ENCODE measurements around the gene CCDC180.

The CCDC180 gene

DNA sequence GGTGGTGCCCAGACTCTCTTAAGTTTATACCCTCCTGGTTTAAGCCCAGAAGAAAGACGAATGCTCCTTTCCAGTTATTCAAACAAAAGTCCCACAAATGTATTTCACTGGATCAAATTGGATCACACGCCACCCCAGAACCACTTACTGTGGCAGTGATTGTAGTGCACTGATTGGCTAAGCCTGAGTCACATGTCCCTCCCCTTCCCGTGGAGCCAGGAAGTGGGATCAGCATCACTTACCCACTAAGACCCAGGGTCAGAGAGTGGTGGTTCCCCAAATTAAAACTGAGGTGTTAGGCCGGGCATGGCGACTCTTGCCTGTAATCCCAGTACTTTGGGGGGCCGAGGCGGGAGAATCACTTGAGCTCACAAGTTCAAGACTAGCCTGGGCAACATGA, 29.5 kb upstream of the CCDC180 start:
- Histone ChIP-seq H3K79me2 (ENCODE audit: insufficient read depth, low read depth) (no peaks in the 10 kb centered on the region), H3K27me3 (ENCODE audit: insufficient read depth, low read depth) (no peaks in the 10 kb centered on the region), H3K9ac (no peak overlapping the region), H3K27ac (no peak overlapping the region), H3K4me3 (IDR thresholded peaks at IDR 0.05; ENCODE audit: insufficient read depth, low read depth, low read length) (no peak overlapping the region), H2AFZ (ENCODE audit: low read depth) (no peak overlapping the region), H4K20me1 (ENCODE audit: insufficient read depth) (no peaks in the 10 kb centered on the region), H3K36me3 (ENCODE audit: insufficient read depth) (no peaks in the 10 kb centered on the region), H3K4me1 (ENCODE audit: low read depth, poor library complexity, severe bottlenecking) (no peaks in the 10 kb centered on the region), H3K4me2 (no peak overlapping the region)
- TF ChIP-seq, protein P1, sequence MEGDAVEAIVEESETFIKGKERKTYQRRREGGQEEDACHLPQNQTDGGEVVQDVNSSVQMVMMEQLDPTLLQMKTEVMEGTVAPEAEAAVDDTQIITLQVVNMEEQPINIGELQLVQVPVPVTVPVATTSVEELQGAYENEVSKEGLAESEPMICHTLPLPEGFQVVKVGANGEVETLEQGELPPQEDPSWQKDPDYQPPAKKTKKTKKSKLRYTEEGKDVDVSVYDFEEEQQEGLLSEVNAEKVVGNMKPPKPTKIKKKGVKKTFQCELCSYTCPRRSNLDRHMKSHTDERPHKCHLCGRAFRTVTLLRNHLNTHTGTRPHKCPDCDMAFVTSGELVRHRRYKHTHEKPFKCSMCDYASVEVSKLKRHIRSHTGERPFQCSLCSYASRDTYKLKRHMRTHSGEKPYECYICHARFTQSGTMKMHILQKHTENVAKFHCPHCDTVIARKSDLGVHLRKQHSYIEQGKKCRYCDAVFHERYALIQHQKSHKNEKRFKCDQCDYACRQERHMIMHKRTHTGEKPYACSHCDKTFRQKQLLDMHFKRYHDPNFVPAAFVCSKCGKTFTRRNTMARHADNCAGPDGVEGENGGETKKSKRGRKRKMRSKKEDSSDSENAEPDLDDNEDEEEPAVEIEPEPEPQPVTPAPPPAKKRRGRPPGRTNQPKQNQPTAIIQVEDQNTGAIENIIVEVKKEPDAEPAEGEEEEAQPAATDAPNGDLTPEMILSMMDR (conservative IDR thresholded peaks at IDR 0.05; ENCODE audit: low read depth, low read length): no peak

DNA sequence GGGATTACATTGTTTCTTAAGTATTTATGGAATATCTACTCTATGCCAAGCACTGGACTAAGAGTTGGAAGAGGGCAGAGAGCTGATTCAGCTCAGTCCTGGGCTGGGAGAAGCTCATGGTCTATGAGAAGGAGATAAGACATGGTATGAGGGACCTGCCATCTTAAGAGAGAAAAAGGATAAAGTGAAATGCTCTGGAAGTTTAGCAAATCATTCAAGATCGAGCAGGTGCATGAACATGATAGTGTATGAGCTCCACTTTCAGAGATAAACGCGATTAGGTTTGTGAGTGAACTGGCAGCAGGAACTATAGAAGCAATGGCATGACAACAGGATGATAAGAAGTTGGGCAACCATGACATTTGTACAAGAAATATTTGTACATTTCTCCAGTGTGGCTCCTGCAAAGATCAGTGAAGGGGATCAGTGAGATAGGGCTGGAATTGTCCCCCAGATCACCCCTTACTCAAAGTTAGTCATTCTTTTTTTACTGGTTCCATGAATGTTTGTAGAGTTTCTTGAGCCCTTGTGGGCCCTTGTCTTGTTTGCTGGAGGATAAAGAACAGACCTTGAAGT, 26.6 kb upstream of the CCDC180 start:
- Histone ChIP-seq H4K20me1 (ENCODE audit: insufficient read depth) (no peaks in the 10 kb centered on the region), H3K4me1 (ENCODE audit: low read depth, poor library complexity, severe bottlenecking) (no peaks in the 10 kb centered on the region)
- TF ChIP-seq, protein P1 (conservative IDR thresholded peaks at IDR 0.05; ENCODE audit: low read depth, low read length): no peak

DNA sequence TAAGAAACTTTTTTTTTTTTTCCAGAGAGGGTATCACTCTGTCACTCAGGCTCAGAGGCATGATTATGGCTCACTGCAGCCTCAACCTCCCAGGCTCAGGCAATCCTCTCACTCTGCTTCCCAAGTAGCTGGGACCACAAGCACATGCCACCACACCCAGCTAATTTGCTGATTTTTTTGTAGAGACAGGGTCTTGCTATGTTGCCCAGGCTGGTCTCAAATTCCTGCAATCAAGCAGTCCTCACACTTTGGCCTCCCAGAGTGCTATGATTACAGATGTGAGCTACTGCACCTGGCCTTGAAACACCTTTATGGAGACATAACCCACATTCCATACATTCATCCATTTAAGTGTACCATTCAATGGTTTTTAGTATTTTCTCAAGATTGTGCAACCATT, 23.7 kb upstream of the CCDC180 start:
- Histone ChIP-seq H2AFZ (ENCODE audit: low read depth) (no peak overlapping the region), H3K4me3 (IDR thresholded peaks at IDR 0.05; ENCODE audit: insufficient read depth, low read depth, low read length) (no peak overlapping the region), H3K4me1 (ENCODE audit: low read depth, poor library complexity, severe bottlenecking) (no peaks in the 10 kb centered on the region), H3K9ac (no peak overlapping the region), H3K36me3 (ENCODE audit: insufficient read depth) (no peaks in the 10 kb centered on the region), H3K4me2 (no peak overlapping the region), H3K27me3 (ENCODE audit: insufficient read depth, low read depth) (no peaks in the 10 kb centered on the region), H3K27ac (no peak overlapping the region), H3K79me2 (ENCODE audit: insufficient read depth, low read depth) (no peaks in the 10 kb centered on the region), H4K20me1 (ENCODE audit: insufficient read depth) (no peaks in the 10 kb centered on the region)
- TF ChIP-seq, protein P1 (conservative IDR thresholded peaks at IDR 0.05; ENCODE audit: low read depth, low read length): no peak

More for the DNA sequence above, 26.6 kb upstream of the CCDC180 start:
- H3K27ac ChIP-seq: no peak overlapping the region
- H3K79me2 ChIP-seq (ENCODE audit: insufficient read depth, low read depth): no peaks in the 10 kb centered on the region
- H3K36me3 ChIP-seq (ENCODE audit: insufficient read depth): no peaks in the 10 kb centered on the region
- H3K9ac ChIP-seq: no peak overlapping the region
- no peak overlapping the region for H2AFZ ChIP-seq (ENCODE audit: low read depth)
- no peaks in the 10 kb centered on the region for H3K27me3 ChIP-seq (ENCODE audit: insufficient read depth, low read depth)
- no peak overlapping the region for H3K4me2 ChIP-seq
- no peak overlapping the region for H3K4me3 ChIP-seq (IDR thresholded peaks at IDR 0.05; ENCODE audit: insufficient read depth, low read depth, low read length)

DNA sequence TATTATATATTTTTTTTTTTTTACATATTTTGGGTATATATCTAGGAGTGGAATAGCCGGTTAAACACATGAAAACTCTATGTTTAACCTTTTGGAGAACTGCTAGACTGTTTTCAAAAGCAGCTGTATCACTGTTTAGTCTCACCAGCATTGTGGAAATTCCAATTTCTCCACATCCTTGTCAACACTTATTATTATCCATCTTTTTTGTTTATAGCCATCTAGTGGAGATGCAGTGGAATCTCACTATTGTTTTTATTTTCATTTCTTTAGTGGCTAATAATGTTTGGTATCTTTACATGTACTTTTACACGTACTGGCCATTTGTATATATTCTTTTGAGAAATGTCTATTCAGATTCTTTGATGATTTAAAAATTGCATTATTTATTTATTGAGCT, 22.7 kb upstream of the CCDC180 start:
- no peaks in the 10 kb centered on the region for H3K4me1 ChIP-seq (ENCODE audit: low read depth, poor library complexity, severe bottlenecking)
- H4K20me1 ChIP-seq (ENCODE audit: insufficient read depth): no peaks in the 10 kb centered on the region
- H3K4me2 ChIP-seq: no peak overlapping the region
- TF ChIP-seq, protein P1 (conservative IDR thresholded peaks at IDR 0.05; ENCODE audit: low read depth, low read length): peak; percentile 32; the same call in 1 of the 2 replicates
- no peak overlapping the region for H3K27ac ChIP-seq
- H3K36me3 ChIP-seq (ENCODE audit: insufficient read depth): no peaks in the 10 kb centered on the region
- no peak overlapping the region for H3K4me3 ChIP-seq (IDR thresholded peaks at IDR 0.05; ENCODE audit: insufficient read depth, low read depth, low read length)
- no peak overlapping the region for H2AFZ ChIP-seq (ENCODE audit: low read depth)
- no peaks in the 10 kb centered on the region for H3K27me3 ChIP-seq (ENCODE audit: insufficient read depth, low read depth)
- no peak overlapping the region for H3K9ac ChIP-seq
- H3K79me2 ChIP-seq (ENCODE audit: insufficient read depth, low read depth): no peaks in the 10 kb centered on the region

Data from KMS-11 (cell line).